Aorta (tissue), 5 donors: ENCODE results near the gene KRTAP6-3. TPM values are rescaled to one million over a fixed set of nuclear protein-coding genes. Genes with fewer than 3 reads are reported as not detected.

ENCODE experiments used
- ATAC-seq: fragments of 200-7000 bp; cut with Tn5 transposase; one replicate; pipeline ENCODE4 v1.9.1; 2022; ENCODE audit warnings: moderate library complexity; ENCODE audit not compliant: low FRiP score
- DNase-seq, 2 donors: peaks; one replicate each; pipeline ENCODE4 v3.0.0-alpha.2; 2020
- H3K27ac ChIP-seq, 2 donors: one replicate each; pipeline ENCODE4 v1.5.1; 2013; ENCODE audit warnings: low read length in 2 of 2, mild to moderate bottlenecking in 2 of 2, moderate library complexity in 2 of 2, control low read depth in 1 of 2, inconsistent platforms in 1 of 2, low read depth in 1 of 2
- H3K27me3 ChIP-seq, 2 donors: one replicate each; pipeline ENCODE4 v1.6.1; 2013; ENCODE audit warnings: control low read depth in 1 of 2, low read length in 1 of 2, mild to moderate bottlenecking in 1 of 2, moderate library complexity in 1 of 2; ENCODE audit not compliant: insufficient read depth in 2 of 2, control insufficient read depth in 1 of 2
- H3K36me3 ChIP-seq, 2 donors: one replicate each; pipeline ENCODE4 v1.6.1; 2013; ENCODE audit warnings: control low read depth in 1 of 2, low read length in 1 of 2, mild to moderate bottlenecking in 1 of 2; ENCODE audit not compliant: insufficient read depth in 2 of 2, control insufficient read depth in 1 of 2
- H3K4me1 ChIP-seq, 2 donors: one replicate each; pipeline ENCODE4 v1.6.1; 2013; ENCODE audit warnings: low read length in 2 of 2, control low read depth in 1 of 2, mild to moderate bottlenecking in 1 of 2, moderate library complexity in 1 of 2; ENCODE audit not compliant: insufficient read depth in 2 of 2, control insufficient read depth in 1 of 2
- H3K4me3 ChIP-seq, 2 donors: one replicate each; pipeline ENCODE4 v1.5.1; 2013; ENCODE audit warnings: low read length in 2 of 2, control low read depth in 1 of 2, mild to moderate bottlenecking in 1 of 2
- H3K9me3 ChIP-seq: one replicate; pipeline ENCODE4 v1.6.1; 2013; ENCODE audit warnings: mild to moderate bottlenecking, low read length; ENCODE audit not compliant: control insufficient read depth
- WGBS, 2 donors: extraction: QIAGEN DNeasy Blood & Tissue Kit; methylation state at CpG; one replicate each; pipeline ENCODE4 v1.1.7; 2013; 5-methylcytosine and 5-hydroxymethylcytosine counted together
- intact Hi-C, 2 donors: fragments of 100-400 bp; cut with DNase I; formaldehyde crosslinking; loops; one replicate each; pipeline versions ENCODE4 v1.14.2 to v1.15.0; 2022
- polyA plus RNA-seq, 2 donors: library from polyadenylated mRNA; stranded (reverse); fragments of 200-250 nt; gene quantifications; one replicate each; pipeline ENCODE4 v1.2.3, GENCODE V29; 2013
- total RNA-seq, 2 donors: library from RNA; stranded (reverse); fragmentation: NEBNext Ultra II Directional; extraction: Animal tissue kit (Norgen Biotek cat#: 25700); gene quantifications; one replicate each; pipeline ENCODE4 v1.2.1, GENCODE V29; 2021
- donor health status: healthy with polysubstance abuse.
- donor health status: Bipolar disorder and iron deficiency.
- donor health status: DM: no; HTN: no; CAD: no.
- donor health status: DM: no; HTN: no; CAD: no.
- donor health status: DM: yes; HTN: yes; CAD: no.

Gene KRTAP6-3
- total and polyA plus RNA-seq, 4 donors: not detected

GRCh38 chr21:30615199-30615598 is 23.0 kb downstream of the KRTAP6-3 start:
- no peak for ATAC-seq
- H3K9me3 ChIP-seq: no peaks in the 10 kb centered on the region
- H3K4me3 ChIP-seq: no peak overlapping the region
- H3K27ac ChIP-seq: no peak overlapping the region
- no peaks in the 10 kb centered on the region for H3K27me3 ChIP-seq
- intact Hi-C loops: no loop called here
- DNase-seq: no peak
- H3K36me3 ChIP-seq: no peaks in the 10 kb centered on the region
- no peaks in the 10 kb centered on the region for H3K4me1 ChIP-seq

GRCh38 chr21:30616125-30616524 is 23.9 kb downstream of the KRTAP6-3 start, which contains the start of gene KRTAP20-1:
Gene KRTAP20-1 (plus strand): TSS chr21:30616425. CDS start chr21:30616455, 30 bp downstream.
- Histone ChIP-seq H3K4me3 (no peak within 1 kb of the TSS), H3K27ac (no peak within 1 kb of the TSS), H3K36me3 (no peaks in the 10 kb centered on the region), H3K27me3 (no peaks in the 10 kb centered on the region), H3K9me3 (no peaks in the 10 kb centered on the region), H3K4me1 (no peaks in the 10 kb centered on the region)
- intact Hi-C loops: no loop called here
- 59 to 68% methylated on average over 2 of the region's 2 CpGs for WGBS, 2 donors
- ATAC-seq (no peak), DNase-seq (no peak)

- no peak overlapping the region for H3K27ac ChIP-seq
- no peak for ATAC-seq
- H3K9me3 ChIP-seq: peaks cover 2% of the 10 kb centered on the region
- DNase-seq: no peak
- no peaks in the 10 kb centered on the region for H3K27me3 ChIP-seq
- no peaks in the 10 kb centered on the region for H3K36me3 ChIP-seq
- H3K4me1 ChIP-seq: no peaks in the 10 kb centered on the region
- H3K4me3 ChIP-seq: no peak overlapping the region
- intact Hi-C loops: no loop called here
Observed at GRCh38 chr21:30620080-30620479, 27.8 kb downstream of the KRTAP6-3 start.

GRCh38 chr21:30620522-30620921 is 28.3 kb downstream of the KRTAP6-3 start, which contains the start of gene KRTAP20-4:
Gene KRTAP20-4 (plus strand): TSS chr21:30620627.
- ATAC-seq: no peak
- no peaks in the 10 kb centered on the region for H3K27me3 ChIP-seq
- intact Hi-C loops: no loop called here
- no peaks in the 10 kb centered on the region for H3K36me3 ChIP-seq
- H3K4me1 ChIP-seq: no peaks in the 10 kb centered on the region
- no peak within 1 kb of the TSS for H3K27ac ChIP-seq
- peaks cover 2% of the 10 kb centered on the region for H3K9me3 ChIP-seq
- DNase-seq: no peak
- 87 to 89% methylated on average over 3 of the region's 3 CpGs for WGBS, 2 donors
- no peak within 1 kb of the TSS for H3K4me3 ChIP-seq

DNA sequence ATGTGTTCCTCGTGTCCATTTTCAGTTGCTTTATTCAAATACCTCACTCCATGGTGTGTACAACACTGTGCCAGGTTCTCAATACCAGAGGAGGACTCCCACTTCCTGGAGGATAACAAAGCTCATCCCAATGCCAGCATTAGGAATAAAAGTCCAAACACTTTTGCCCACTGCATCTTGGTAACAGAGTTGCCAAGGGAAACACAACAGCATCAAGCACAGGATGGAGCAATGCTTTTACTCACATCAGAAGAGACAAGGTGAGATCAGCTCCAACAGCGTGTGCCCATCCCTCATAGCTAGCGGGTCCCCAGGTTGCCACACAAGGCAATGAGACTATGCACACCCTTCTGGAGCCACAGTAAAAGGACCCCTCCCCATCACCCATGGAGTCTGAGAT is 31.1 kb downstream of the KRTAP6-3 start:
- H3K4me1 ChIP-seq: no peaks in the 10 kb centered on the region
- no peaks in the 10 kb centered on the region for H3K36me3 ChIP-seq
- no peak for ATAC-seq
- no peaks in the 10 kb centered on the region for H3K27me3 ChIP-seq
- H3K9me3 ChIP-seq: peaks cover 2% of the 10 kb centered on the region
- H3K27ac ChIP-seq: no peak overlapping the region
- intact Hi-C loops: no loop called here
- H3K4me3 ChIP-seq: no peak overlapping the region
- WGBS, 2 donors: 93 to 94% methylated on average over 3 of the region's 3 CpGs
- no peak for DNase-seq

GRCh38 chr21:30625449-30626165 is 33.4 kb downstream of the KRTAP6-3 start:
- ATAC-seq: no peak

GRCh38 chr21:30628109-30628508 is 35.9 kb downstream of the KRTAP6-3 start:
- no peak overlapping the region for H3K27ac ChIP-seq
- H3K36me3 ChIP-seq: no peaks in the 10 kb centered on the region
- DNase-seq (no peak), ATAC-seq (no peak)
- no peaks in the 10 kb centered on the region for H3K27me3 ChIP-seq
- H3K4me3 ChIP-seq: no peak overlapping the region
- 78 to 90% methylated on average over 4 of the region's 4 CpGs for WGBS, 2 donors
- peaks cover 2% of the 10 kb centered on the region for H3K9me3 ChIP-seq
- H3K4me1 ChIP-seq: no peaks in the 10 kb centered on the region
- intact Hi-C loops: no loop called here

More at GRCh38 chr21:30625449-30626165, 33.4 kb downstream of the KRTAP6-3 start:
- no peaks in the 10 kb centered on the region for H3K27me3 ChIP-seq
- H3K9me3 ChIP-seq: peaks cover 2% of the 10 kb centered on the region
- WGBS, 2 donors: 83 to 86% methylated on average over 4 of the region's 4 CpGs
- no peak overlapping the region for H3K27ac ChIP-seq
- H3K36me3 ChIP-seq: no peaks in the 10 kb centered on the region
- no peaks in the 10 kb centered on the region for H3K4me1 ChIP-seq
- intact Hi-C loops: no loop called here
- no peak overlapping the region for H3K4me3 ChIP-seq
- no peak for DNase-seq

GRCh38 chr21:30629200-30629599 is 37.0 kb downstream of the KRTAP6-3 start:
- H3K27ac ChIP-seq: no peak overlapping the region
- no peak for ATAC-seq

DNA sequence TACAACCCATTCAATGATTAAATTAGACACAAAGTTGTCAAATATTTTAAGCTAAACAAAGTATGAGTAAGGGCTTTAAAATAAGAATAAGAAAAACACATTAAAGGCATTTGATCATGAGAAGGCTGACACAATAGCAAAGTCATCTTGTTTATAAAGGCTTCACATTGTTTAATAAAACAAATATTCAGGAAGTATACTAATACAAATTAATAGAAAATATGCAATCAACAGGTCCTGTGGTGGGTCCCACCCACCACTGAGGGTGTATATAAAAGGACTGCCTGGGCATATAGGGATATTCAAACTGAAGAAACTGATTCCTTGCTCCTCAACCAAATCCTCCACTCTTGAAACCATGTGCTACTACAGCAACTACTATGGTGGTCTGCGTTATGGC is 42.7 kb downstream of the KRTAP6-3 start, which contains the start of gene KRTAP20-2:
TSS of gene KRTAP20-2 (plus strand) at position 301 of the 400 bp plus-strand sequence. CDS start at position 359, 58 bp downstream.
- H3K9me3 ChIP-seq: no peaks in the 10 kb centered on the region

More at GRCh38 chr21:30629200-30629599, 37.0 kb downstream of the KRTAP6-3 start:
- no peak overlapping the region for H3K4me3 ChIP-seq
- no peaks in the 10 kb centered on the region for H3K4me1 ChIP-seq
- 10 to 13% methylated on average over 1 of the region's 1 CpG for WGBS, 2 donors
- H3K9me3 ChIP-seq: no peaks in the 10 kb centered on the region
- H3K27me3 ChIP-seq: no peaks in the 10 kb centered on the region
- intact Hi-C loops: no loop called here
- DNase-seq: no peak
- H3K36me3 ChIP-seq: no peaks in the 10 kb centered on the region

More for the DNA sequence above, 42.7 kb downstream of the KRTAP6-3 start, which contains the start of gene KRTAP20-2:
- intact Hi-C loops: no loop called here
- no peak within 1 kb of the TSS for H3K4me3 ChIP-seq
- 92 to 94% methylated on average over 1 of the region's 1 CpG for WGBS, 2 donors
- no peaks in the 10 kb centered on the region for H3K36me3 ChIP-seq
- ATAC-seq: no peak
- no peak for DNase-seq
- no peaks in the 10 kb centered on the region for H3K27me3 ChIP-seq
- H3K4me1 ChIP-seq: no peaks in the 10 kb centered on the region
- no peak within 1 kb of the TSS for H3K27ac ChIP-seq
